CD4-positive, alpha-beta T cell (primary cell): ENCODE results near the gene PSMA3. TPM values are rescaled to one million over a fixed set of nuclear protein-coding genes. Genes with fewer than 3 reads are reported as not detected.

ENCODE experiments used
- ATAC-seq: fragments of 200-7000 bp; cut with Tn5 transposase; one replicate; pipeline ENCODE4 v1.10.0; 2022; ENCODE audit warnings: mild to moderate bottlenecking; ENCODE audit not compliant: poor library complexity
- CTCF ChIA-PET: fragments of 350-600 bp; sonication (Branson Sonifier 250); formaldehyde crosslinking; loops from one replicate; lab custom pipeline; 2021; ENCODE audit warnings: antibody characterized with exemption, inconsistent platforms; lab: Charles Lee
- POLR2A ChIA-PET: fragments of 350-600 bp; sonication (Branson Sonifier 250); formaldehyde crosslinking; loops from one replicate; lab custom pipeline; 2021; ENCODE audit warnings: antibody characterized with exemption, inconsistent platforms; lab: Charles Lee
- DNase-seq, 14 experiments: peaks; one replicate each; pipeline ENCODE4 v3.0.0-alpha.2; 2013 to 2020; ENCODE audit warnings: mixed read lengths in 2 of 14
- H3K27ac ChIP-seq, 2 donors: one replicate each; pipeline versions ENCODE4 v1.5.1 to v1.7.0; 2013; ENCODE audit warnings: low read length in 2 of 2, low read depth in 1 of 2, mild to moderate bottlenecking in 1 of 2
- H3K27me3 ChIP-seq, 2 experiments: 1 replicate in 1 of 2; 2 replicates in 1 of 2; pipeline versions ENCODE4 v1.6.1 to v1.7.0; 2013; ENCODE audit warnings: low read length in 2 of 2, control low read depth in 1 of 2, mild to moderate bottlenecking in 1 of 2, moderate library complexity in 1 of 2; ENCODE audit not compliant: insufficient read depth in 2 of 2, control insufficient read depth in 1 of 2
- H3K36me3 ChIP-seq: one replicate; pipeline ENCODE4 v1.6.1; 2013; ENCODE audit warnings: low read length, control low read depth; ENCODE audit not compliant: insufficient read depth
- H3K4me1 ChIP-seq: one replicate; pipeline ENCODE4 v1.6.1; 2013; ENCODE audit warnings: low read length, control low read depth; ENCODE audit not compliant: insufficient read depth
- H3K4me3 ChIP-seq: one replicate; pipeline ENCODE4 v1.5.1; 2013; ENCODE audit warnings: mild to moderate bottlenecking, low read length, moderate library complexity
- H3K9me3 ChIP-seq, 2 experiments: 1 replicate in 1 of 2; 2 replicates in 1 of 2; pipeline versions ENCODE4 v1.6.1 to v1.7.0; 2013; ENCODE audit warnings: low read length in 2 of 2, mild to moderate bottlenecking in 2 of 2, control low read depth in 1 of 2, moderate library complexity in 1 of 2; ENCODE audit not compliant: control insufficient read depth in 1 of 2, insufficient read depth in 1 of 2
- H3K27ac Mint-ChIP-seq: one replicate; pipeline ENCODE4 v1.8.0; 2020; ENCODE audit warnings: mixed read lengths
- H3K27me3 Mint-ChIP-seq: one replicate; pipeline ENCODE4 v1.8.0; 2021; ENCODE audit warnings: mixed read lengths
- H3K36me3 Mint-ChIP-seq: one replicate; pipeline ENCODE4 v1.8.0; 2021; ENCODE audit warnings: low read depth, mixed read lengths
- H3K4me1 Mint-ChIP-seq: one replicate; pipeline ENCODE4 v1.8.0; 2021; ENCODE audit warnings: low read depth, mixed read lengths
- H3K4me3 Mint-ChIP-seq: one replicate; pipeline ENCODE4 v1.8.0; 2020; ENCODE audit warnings: mild to moderate bottlenecking, mixed read lengths
- H3K9me3 Mint-ChIP-seq: one replicate; pipeline ENCODE4 v1.8.0; 2020; ENCODE audit warnings: mixed read lengths
- intact Hi-C, 2 experiments: fragments of 100-400 bp; cut with DNase I in 1 of 2; cut with micrococcal nuclease in 1 of 2; formaldehyde crosslinking; loops; one replicate each; pipeline versions ENCODE4 v1.15.1 to v1.9.0; 2023 to 2025; cut with DNase I, micrococcal nuclease
- total RNA-seq, 174 experiments: library from RNA in 2 of 174; stranded (reverse) in 2 of 174; gene quantifications; one replicate each; pipeline ENCODE4 v1.2.3 and lab custom pipeline; 2021 to 2026
- TF ChIP-seq, protein P1 (sequence below): fragments of 200-600 bp; IDR thresholded peaks from one replicate; pipeline ENCODE4 v1.8.0; 2022; ENCODE audit warnings: antibody characterized with exemption, mild to moderate bottlenecking

PSMA3 gene
- total RNA-seq, 2 experiments from 2014 or later = 104 to 108 TPM

DNA sequence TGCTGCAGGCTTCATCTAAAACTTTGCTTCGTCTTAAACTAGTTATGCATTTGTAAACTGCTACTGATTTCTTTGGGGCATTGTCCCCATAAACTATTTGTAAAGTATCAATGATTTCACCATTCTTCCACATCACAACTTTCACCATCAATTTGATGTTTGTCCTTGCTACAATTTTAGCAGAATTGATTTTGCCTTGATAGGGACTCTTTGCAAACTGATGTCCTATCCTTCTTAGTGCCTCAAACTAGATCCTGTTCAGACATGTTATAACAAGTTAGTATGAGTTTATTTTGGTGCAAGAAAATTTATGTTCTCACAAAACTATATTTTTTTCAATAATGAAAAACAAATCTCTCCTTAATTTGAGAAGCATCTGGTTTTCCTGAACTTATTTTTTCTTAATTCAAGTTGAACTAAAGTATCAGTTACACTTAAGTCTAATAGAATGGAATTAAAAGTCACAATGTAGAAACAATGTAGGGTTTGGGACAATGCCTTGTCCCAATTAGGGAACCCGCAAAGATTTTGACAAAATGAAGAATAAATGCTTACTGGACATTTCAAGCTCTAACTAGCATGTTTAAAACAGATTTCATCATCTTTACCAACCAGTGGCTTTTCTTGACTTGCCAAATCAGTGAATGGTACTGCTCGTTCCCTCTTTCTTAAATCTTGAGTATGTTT, 43.6 kb downstream of the PSMA3 start:
- ATAC-seq = no peak
- H3K36me3 ChIP-seq = peaks cover 81% of the 10 kb centered on the region
- Mint-ChIP-seq H3K4me3 (no peak overlapping the region), H3K4me1 (peaks cover 71% of the 10 kb centered on the region), H3K27ac (peak overlapping the region; percentile 28), H3K9me3 (no peaks in the 10 kb centered on the region), H3K36me3 (peaks cover 88% of the 10 kb centered on the region), H3K27me3 (no peaks in the 10 kb centered on the region)
- ChIA-PET POLR2A (interaction anchor here (1.7 to 5.3 kb wide), 2 partner anchors 10 to 13 kb away, joined by 8 to 40 read pairs; partner anchors contain the start of gene ARID4A), CTCF (no interaction called here)
- intact Hi-C loops = no loop called here
- TF ChIP-seq, protein P1, sequence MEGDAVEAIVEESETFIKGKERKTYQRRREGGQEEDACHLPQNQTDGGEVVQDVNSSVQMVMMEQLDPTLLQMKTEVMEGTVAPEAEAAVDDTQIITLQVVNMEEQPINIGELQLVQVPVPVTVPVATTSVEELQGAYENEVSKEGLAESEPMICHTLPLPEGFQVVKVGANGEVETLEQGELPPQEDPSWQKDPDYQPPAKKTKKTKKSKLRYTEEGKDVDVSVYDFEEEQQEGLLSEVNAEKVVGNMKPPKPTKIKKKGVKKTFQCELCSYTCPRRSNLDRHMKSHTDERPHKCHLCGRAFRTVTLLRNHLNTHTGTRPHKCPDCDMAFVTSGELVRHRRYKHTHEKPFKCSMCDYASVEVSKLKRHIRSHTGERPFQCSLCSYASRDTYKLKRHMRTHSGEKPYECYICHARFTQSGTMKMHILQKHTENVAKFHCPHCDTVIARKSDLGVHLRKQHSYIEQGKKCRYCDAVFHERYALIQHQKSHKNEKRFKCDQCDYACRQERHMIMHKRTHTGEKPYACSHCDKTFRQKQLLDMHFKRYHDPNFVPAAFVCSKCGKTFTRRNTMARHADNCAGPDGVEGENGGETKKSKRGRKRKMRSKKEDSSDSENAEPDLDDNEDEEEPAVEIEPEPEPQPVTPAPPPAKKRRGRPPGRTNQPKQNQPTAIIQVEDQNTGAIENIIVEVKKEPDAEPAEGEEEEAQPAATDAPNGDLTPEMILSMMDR = no peak
- peaks cover 16% of the 10 kb centered on the region for H3K4me1 ChIP-seq
- no peaks in the 10 kb centered on the region for H3K9me3 ChIP-seq
- H3K27me3 ChIP-seq = no peaks in the 10 kb centered on the region
- DNase-seq = no peak
- no peak overlapping the region for H3K27ac ChIP-seq
- H3K4me3 ChIP-seq = no peak overlapping the region

DNA sequence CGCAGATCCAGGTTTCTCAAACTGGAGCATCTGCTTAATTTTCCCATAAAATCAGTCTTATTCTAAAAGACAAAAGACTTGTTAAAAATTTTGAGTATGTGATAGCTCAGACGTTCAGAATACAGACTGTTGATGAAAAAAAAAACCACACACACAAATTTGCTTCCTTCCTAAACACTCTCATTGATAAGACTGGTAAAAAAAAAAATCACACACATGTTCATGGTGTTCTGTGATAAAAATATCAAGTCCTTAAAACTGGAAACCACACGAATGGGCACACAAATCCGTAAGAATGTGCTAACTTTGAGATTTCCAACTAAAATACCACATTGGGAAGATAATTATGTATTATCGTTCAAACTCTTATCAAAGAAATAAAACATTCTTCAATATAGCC, 47.0 kb downstream of the PSMA3 start:
- no peak for DNase-seq
- TF ChIP-seq, protein P1 = no peak
- no peak for ATAC-seq
- H3K27ac Mint-ChIP-seq = no peak overlapping the region
- Histone ChIP-seq H3K27ac (no peak overlapping the region), H3K4me1 (peaks cover 27% of the 10 kb centered on the region), H3K9me3 (no peaks in the 10 kb centered on the region), H3K36me3 (peaks cover 72% of the 10 kb centered on the region), H3K27me3 (no peaks in the 10 kb centered on the region), H3K4me3 (no peak overlapping the region)
- ChIA-PET CTCF (interaction anchor here (0.9 kb wide), 1 partner anchor 16 kb away, joined by 3 read pairs; no protein-coding TSS in a partner anchor), POLR2A (no interaction called here)
- H3K27me3 Mint-ChIP-seq = no peaks in the 10 kb centered on the region
- intact Hi-C loops = no loop called here
- H3K4me3 Mint-ChIP-seq = no peak overlapping the region
- no peaks in the 10 kb centered on the region for H3K9me3 Mint-ChIP-seq
- peaks cover 84% of the 10 kb centered on the region for H3K36me3 Mint-ChIP-seq
- H3K4me1 Mint-ChIP-seq = peaks cover 66% of the 10 kb centered on the region

DNA sequence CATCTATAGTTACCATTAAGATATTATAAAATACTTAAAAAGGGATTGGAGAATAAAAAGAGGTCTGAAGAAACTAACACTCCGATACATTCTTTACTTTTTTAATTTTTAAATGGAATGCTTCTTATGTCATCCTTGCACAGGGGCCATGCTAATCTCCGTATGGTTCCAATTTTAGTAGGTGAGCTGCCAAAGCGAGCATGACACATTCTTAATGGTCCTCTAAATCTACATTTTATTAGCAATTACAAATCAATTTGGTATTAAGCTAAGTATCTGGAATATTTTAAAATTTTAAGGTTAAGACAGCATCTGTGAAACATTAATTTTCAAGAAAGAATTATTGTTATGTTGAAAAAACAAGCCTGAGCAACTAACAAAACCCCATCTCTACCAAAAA, 47.5 kb downstream of the PSMA3 start:
- H3K4me3 Mint-ChIP-seq = no peak overlapping the region
- intact Hi-C loops = no loop called here
- H3K9me3 Mint-ChIP-seq = no peaks in the 10 kb centered on the region
- H3K4me3 ChIP-seq = no peak overlapping the region
- peaks cover 79% of the 10 kb centered on the region for H3K36me3 Mint-ChIP-seq
- ATAC-seq = no peak
- H3K36me3 ChIP-seq = peaks cover 67% of the 10 kb centered on the region
- no peaks in the 10 kb centered on the region for H3K9me3 ChIP-seq
- no peak overlapping the region for H3K27ac ChIP-seq
- TF ChIP-seq, protein P1 = no peak
- H3K27ac Mint-ChIP-seq = no peak overlapping the region
- peaks cover 65% of the 10 kb centered on the region for H3K4me1 Mint-ChIP-seq
- no peaks in the 10 kb centered on the region for H3K27me3 Mint-ChIP-seq
- H3K27me3 ChIP-seq = no peaks in the 10 kb centered on the region
- ChIA-PET POLR2A (interaction anchor here (1.3 kb wide), 1 partner anchor 13 kb away, joined by 4 read pairs; no protein-coding TSS in a partner anchor), CTCF (interaction anchor here (0.9 kb wide), 1 partner anchor 17 kb away, joined by 3 read pairs; no protein-coding TSS in a partner anchor)
- no peak for DNase-seq
- H3K4me1 ChIP-seq = peaks cover 27% of the 10 kb centered on the region
